HEK293T (cell line): ENCODE measurements around the gene DNAJC15.

Source experiments
- BHLHE40 ChIP-seq: fragments of 450-650 bp; IDR thresholded peaks from 2 replicates; pipeline ENCODE4 v1.6.1; 2016; ENCODE audit warnings: mild to moderate bottlenecking, moderate library complexity, borderline replicate concordance
- ELF4 ChIP-seq: fragments of 450-650 bp; IDR thresholded peaks from 2 replicates; pipeline ENCODE4 v1.6.1; 2017; ENCODE audit warnings: antibody characterized with exemption
- FOXK2 ChIP-seq: fragments of 450-650 bp; IDR thresholded peaks from 2 replicates; pipeline ENCODE4 v1.6.1; 2016; ENCODE audit warnings: mild to moderate bottlenecking
- NFRKB ChIP-seq: fragments of 450-650 bp; IDR thresholded peaks from 2 replicates; pipeline ENCODE4 v1.6.1; 2016; ENCODE audit warnings: mild to moderate bottlenecking, moderate library complexity
- SUZ12 ChIP-seq: fragments of 450-650 bp; IDR thresholded peaks from 2 replicates; pipeline ENCODE4 v1.6.1; 2016; ENCODE audit warnings: mild to moderate bottlenecking
- TF ChIP-seq, protein P1 (sequence below): fragments of 450-650 bp; IDR thresholded peaks from 2 replicates; pipeline ENCODE4 v1.6.1; 2016

DNA sequence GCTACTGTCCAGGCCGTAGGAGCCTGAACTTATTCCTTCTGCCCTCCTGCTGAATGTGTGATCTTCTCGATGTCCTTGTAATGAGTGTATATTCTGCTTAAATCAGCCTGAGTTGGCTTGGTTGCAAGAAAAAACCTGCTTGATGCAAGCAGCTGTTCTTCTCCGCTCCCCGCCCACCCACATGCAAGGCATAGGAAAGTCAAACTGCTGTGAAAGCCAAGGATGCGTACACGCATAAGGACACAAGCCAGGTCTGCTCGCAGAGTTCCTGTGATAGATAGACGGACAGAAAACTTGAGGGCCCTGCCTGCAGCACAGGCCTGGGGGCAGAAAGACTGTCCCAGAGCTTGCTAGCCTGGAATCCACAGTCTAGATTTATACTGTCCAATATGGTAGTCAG is 101.1 kb downstream of the DNAJC15 start:
- TF ChIP-seq SUZ12 (no peak), ELF4 (no peak), FOXK2 (no peak), BHLHE40 (no peak), NFRKB (no peak)
- TF ChIP-seq, protein P1, sequence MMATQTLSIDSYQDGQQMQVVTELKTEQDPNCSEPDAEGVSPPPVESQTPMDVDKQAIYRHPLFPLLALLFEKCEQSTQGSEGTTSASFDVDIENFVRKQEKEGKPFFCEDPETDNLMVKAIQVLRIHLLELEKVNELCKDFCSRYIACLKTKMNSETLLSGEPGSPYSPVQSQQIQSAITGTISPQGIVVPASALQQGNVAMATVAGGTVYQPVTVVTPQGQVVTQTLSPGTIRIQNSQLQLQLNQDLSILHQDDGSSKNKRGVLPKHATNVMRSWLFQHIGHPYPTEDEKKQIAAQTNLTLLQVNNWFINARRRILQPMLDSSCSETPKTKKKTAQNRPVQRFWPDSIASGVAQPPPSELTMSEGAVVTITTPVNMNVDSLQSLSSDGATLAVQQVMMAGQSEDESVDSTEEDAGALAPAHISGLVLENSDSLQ = no peak
